OCI-LY1 (cell line): ENCODE results near the gene RAD51D.

Experiments
- EZH2 ChIP-seq: fragments of 200-600 bp; sonication (generic), shearing (Covaris generic); IDR thresholded peaks from 2 replicates; pipeline ENCODE4 v1.8.0; 2017; ENCODE audit warnings: borderline replicate concordance, mixed run types, mild to moderate bottlenecking, antibody characterized with exemption, low read length, moderate library complexity, mixed read lengths
- TF ChIP-seq, protein P1 (sequence below): fragments of 200-600 bp; sonication (generic), shearing (Covaris generic); IDR thresholded peaks from 2 replicates; pipeline ENCODE4 v1.5.1; 2017; ENCODE audit warnings: mild to moderate bottlenecking, antibody characterized with exemption, low read length, moderate library complexity, mixed read lengths

DNA sequence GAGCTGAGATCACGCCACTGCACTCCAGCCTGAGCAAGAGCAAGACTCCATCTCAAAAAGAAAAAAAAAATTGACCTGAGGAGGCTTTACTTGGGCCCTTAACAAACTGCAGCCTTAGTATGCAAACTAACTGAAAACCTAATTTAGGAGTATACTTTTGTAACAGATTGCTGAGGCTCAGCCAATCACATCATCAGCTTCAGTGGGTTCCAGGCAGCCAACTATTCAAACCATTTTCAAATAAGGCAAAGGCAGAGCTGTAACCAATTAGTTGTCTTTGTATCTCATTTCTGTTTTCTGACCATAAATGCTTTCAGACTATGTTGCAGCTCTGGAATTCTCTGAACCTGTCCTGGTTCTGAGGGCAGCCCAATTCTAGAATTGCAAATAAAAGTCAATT lies 23.9 kb downstream of the RAD51D start:
- TF ChIP-seq, protein P1, sequence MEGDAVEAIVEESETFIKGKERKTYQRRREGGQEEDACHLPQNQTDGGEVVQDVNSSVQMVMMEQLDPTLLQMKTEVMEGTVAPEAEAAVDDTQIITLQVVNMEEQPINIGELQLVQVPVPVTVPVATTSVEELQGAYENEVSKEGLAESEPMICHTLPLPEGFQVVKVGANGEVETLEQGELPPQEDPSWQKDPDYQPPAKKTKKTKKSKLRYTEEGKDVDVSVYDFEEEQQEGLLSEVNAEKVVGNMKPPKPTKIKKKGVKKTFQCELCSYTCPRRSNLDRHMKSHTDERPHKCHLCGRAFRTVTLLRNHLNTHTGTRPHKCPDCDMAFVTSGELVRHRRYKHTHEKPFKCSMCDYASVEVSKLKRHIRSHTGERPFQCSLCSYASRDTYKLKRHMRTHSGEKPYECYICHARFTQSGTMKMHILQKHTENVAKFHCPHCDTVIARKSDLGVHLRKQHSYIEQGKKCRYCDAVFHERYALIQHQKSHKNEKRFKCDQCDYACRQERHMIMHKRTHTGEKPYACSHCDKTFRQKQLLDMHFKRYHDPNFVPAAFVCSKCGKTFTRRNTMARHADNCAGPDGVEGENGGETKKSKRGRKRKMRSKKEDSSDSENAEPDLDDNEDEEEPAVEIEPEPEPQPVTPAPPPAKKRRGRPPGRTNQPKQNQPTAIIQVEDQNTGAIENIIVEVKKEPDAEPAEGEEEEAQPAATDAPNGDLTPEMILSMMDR = no peak
- no peak for TF ChIP-seq EZH2
